HG03342 (cell line): Measurements from ENCODE around the gene BCAR3.
A peak's percentile ranks its signal among the peaks of the same experiment; 100 is the strongest.
"Not testable (repeated sequence)": the region's sequence is repeated elsewhere in the genome, so short reads cannot be mapped to it uniquely, and the experiment has no call there.

Source experiments
- ATAC-seq: cut with Tn5 transposase; IDR thresholded peaks from one replicate; pipeline ENCODE4 v1.9.1; 2021; ENCODE audit warnings: mild to moderate bottlenecking, moderate library complexity; ENCODE audit not compliant: unreplicated experiment

BCAR3 gene

GRCh38 chr1:93707956-93708355 lies 26.3 kb upstream of the BCAR3 start:
- ATAC-seq: peak; percentile 72

DNA sequence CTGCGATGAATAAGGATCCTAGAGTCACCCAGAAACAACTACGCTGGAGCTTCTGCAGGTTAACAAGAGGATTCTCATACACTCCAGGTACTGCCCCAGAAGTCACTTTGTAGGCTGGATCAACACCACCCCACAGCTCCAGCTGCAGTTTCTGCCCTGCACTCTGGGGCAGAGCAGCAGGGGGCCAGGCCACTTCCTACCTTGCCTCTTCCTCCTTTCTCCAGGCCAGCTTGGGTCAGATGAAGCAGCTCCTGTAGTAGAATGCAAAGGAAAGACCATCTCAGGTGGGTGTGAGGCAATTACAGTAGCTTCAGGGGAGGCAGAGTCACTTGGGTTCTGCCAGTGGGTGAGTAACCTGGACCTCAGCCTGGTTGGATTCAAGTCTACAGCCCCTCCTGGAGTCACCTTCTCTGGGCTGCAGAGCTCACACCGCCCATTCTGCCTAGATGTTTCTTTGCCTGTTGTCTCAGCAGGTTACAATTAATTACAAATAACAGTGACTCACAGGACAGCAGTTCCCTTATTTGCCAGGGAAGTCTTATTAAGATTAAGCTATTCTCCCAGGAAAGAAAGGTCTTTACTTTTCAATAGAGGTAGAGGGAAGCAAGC lies 24.4 kb upstream of the BCAR3 start:
- ATAC-seq: no peak

DNA sequence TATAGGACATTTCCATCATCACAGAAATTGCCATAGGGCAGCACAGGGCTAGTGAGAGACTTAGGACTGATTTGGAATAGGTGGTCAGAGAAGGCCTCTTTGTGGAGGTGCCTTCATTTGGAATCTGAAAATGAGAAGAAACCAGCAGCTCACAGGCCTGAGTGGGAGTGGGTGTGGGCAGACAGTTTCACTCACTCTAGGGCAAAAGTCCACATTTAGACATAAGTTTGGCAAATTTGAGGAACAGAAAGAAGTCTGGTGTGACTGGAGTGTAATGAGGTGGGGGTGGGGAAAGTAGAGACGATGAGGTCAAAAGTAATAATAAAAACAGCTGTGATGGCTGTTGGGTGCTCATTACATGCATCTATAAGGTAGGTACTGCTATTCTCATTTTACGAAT lies 22.4 kb upstream of the BCAR3 start:
- ATAC-seq: peak; percentile 48

DNA sequence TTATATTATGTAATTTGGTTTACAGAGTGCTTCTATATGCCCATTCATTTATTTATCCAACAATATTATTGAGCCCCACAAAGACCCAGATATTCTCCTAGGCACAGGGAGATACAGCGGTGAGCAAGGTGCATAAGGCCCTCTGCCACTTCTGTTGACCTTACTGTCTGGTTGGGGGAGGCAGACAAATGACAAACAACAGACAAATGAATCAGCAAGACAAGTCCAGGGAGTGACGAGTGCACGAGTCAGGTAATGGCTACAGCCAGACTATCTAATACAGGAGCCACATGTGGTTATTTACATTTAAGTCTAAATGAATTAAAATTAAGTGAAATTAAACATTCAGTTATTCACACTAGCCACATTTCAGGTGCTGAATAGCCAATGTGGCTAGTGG lies 22.0 kb upstream of the BCAR3 start:
- ATAC-seq: no peak

GRCh38 chr1:93702828-93703183 lies 21.2 kb upstream of the BCAR3 start:
- ATAC-seq: no peak

DNA sequence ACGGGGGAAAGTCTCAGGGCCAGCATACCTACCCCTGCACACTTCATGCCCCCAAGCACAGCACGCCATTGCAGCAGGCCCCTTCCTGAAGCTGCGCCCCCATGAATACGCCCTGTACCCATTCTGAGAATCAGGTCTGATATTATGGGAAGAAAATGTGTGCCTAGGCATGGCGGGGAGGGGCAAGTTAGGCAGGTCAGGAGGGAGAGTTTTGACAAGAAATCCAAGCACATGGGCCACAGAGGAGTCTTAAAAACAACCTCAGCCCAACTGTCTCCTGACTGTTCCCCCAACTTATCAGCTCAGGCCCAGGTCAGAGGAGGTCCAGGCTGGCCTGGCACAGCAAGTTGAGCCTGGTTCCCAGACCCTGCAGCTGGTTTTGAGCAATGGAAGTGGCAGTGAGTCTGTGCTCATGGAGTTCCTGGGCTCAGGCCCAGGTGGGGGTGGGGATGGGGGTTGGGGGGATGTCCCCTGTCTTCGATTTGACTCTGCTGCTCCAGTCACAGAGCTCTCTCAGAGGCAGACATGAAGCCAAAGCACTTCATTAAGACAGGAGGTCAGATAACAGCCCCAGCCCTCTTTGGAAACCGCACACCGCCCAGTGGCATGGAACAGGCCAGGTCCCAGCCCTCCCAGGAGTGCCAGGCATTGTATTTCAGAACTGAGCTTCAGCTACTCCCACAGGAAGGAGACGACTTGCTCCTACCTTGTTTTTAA lies 20.6 kb upstream of the BCAR3 start:
- no peak for ATAC-seq

GRCh38 chr1:93701629-93702028 lies 20.0 kb upstream of the BCAR3 start:
- ATAC-seq: no peak

DNA sequence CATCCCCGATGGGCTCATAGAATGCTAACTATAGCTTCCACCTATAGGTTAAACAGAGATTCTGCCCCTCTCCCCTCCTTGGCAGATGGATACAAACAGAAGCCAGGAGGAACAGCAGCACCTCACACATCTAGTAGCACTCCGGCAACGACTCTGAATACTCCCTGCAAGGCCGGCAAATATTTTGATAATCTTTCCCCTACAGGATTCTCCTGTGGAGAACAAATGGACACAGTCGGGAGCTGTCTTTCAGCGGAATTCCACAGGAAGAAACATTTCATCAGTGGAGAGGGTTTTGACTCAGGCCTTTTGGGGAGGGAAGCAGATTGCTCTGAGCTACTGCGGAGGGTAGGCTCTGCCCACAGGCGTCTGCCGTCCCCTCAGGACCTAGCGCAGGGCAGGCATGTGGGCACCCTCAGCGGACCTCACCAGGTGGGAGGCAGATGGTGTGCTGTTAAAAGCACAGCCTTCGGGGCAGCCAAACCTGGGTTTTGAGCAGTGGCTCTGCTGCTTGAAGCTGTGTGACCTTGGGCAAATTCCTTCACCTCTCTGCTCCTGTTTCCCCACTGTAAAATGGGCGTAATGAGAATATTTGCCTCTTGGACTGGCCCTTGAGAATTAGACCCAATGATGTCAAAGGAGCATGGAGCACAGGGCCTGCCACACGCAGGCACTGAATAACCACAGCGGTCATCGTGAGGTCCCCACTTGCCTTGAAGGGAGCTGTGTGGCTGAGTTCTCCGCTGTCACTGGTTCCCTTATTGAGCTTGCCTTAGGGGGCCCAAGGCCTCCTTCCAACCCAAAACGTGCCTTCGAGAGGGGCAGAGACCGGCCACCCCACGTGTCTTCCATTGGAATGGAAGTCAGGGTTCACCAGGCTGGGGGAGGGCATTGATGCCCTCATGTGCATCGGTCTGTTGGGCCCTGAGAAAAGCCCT lies 19.2 kb upstream of the BCAR3 start:
- ATAC-seq: no peak

DNA sequence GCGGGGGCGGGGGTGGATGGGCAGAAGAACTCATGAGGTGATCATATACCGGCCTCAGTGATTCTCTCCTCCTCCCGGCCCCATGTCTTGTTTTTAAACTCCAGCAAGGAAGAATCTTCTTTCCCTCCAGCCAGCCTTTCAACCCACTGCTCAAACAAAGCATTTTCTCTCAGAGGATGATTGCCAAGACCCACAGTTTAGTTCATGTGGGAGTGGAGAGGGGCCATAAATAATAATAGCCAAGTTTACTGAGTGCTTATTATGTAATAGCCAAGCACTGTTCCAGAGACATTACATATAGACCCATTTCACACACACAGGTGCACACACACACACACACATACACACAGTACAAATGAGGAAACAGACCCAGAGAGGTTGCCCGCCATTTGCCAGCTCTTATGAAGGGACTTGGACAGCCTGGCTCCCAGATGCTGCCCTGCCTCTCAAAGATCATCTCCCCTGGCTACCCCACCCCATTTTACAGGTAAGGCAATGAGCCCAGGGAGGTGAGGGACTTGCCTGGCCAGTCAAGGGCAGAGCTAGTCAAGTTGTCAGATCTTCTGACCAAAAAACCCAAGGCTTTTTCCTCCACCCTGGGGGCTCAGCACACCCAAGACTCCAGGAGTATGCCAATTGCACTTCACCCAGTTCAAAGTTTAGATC lies 18.0 kb upstream of the BCAR3 start:
- no peak for ATAC-seq

GRCh38 chr1:93699049-93699384 lies 17.4 kb upstream of the BCAR3 start:
- ATAC-seq: no peak

- ATAC-seq: no peak
Measured at GRCh38 chr1:93698329-93699048, 16.9 kb upstream of the BCAR3 start.

- not testable (repeated sequence) for ATAC-seq
Measured at GRCh38 chr1:93697566-93697965, 15.9 kb upstream of the BCAR3 start.

- peak; percentile 41 for ATAC-seq
Measured at GRCh38 chr1:93695411-93696005, 13.9 kb upstream of the BCAR3 start.

DNA sequence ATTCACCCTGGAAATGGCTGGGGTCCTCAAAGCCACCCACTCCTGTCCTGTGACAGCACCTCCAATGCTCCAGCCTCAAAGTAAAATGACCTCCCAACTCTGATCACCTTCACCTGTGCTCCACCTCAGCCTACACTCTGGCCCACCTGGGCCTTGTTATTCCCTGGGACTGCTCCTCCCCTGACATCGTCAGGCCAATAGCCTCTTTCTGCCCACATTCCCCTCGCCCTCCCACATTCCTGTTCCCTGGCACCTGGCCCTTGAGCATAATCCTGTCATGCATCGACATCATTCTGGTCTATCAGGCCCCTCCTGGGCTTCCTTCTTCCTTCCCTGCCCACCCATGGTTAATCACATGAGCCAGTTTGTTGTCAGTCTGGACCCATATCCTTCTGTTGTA lies 13.2 kb upstream of the BCAR3 start:
- ATAC-seq: no peak

- no peak for ATAC-seq
Measured at GRCh38 chr1:93694039-93694438, 12.4 kb upstream of the BCAR3 start.

GRCh38 chr1:93692983-93693591 lies 11.4 kb upstream of the BCAR3 start:
- ATAC-seq: peak; percentile 74

DNA sequence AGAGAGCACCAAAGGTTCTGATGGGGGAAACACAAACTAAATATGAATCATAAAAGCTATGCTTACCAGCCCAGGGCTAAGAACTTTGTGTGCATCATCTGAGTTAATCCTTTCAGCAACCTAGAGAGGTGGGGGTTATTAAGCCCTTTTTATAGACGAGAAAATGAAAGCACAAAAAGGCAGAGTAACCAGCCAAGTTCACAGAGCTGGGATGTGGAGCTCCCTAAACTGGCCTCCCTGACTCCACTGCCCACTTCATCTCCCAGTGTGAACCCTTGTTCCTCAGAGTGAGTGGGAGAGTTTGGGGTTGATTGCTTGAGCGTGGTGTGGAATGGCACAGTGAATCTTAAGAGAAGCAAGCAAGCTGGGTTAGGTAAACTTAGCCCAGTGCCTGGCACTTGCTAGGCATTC lies 10.8 kb upstream of the BCAR3 start:
- ATAC-seq: no peak

DNA sequence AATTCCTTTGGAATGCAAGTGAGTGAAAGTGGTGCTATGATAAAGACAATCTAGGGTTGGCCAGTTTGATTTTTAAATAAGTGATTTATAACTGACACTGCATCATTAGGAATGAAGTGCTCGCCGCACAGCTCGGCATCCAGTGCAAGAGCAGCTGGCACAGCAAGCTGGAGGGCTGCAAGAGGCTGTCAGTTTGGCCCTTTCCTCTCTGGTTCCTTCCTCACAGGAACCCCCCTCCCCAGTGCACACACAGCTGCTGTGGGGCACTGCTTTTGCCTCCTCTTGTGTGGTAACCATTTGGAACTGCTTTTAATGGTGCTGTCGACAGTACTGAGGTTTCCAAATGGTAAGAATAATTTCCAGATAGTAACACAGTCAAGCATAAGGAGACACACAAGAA lies 10.4 kb upstream of the BCAR3 start:
- ATAC-seq: no peak

- no peak for ATAC-seq
Measured at GRCh38 chr1:93690921-93691789, 9.5 kb upstream of the BCAR3 start.
